IPS-NIHi11 (cell line): ENCODE results near the gene AZU1.
A peak's percentile ranks its signal among the peaks of the same experiment; 100 is the strongest.

ENCODE experiments used
- DNase-seq: peaks from one replicate; pipeline ENCODE4 v3.0.0; 2012; ENCODE audit warnings: mixed read lengths, low spot score

AZU1 gene

DNA sequence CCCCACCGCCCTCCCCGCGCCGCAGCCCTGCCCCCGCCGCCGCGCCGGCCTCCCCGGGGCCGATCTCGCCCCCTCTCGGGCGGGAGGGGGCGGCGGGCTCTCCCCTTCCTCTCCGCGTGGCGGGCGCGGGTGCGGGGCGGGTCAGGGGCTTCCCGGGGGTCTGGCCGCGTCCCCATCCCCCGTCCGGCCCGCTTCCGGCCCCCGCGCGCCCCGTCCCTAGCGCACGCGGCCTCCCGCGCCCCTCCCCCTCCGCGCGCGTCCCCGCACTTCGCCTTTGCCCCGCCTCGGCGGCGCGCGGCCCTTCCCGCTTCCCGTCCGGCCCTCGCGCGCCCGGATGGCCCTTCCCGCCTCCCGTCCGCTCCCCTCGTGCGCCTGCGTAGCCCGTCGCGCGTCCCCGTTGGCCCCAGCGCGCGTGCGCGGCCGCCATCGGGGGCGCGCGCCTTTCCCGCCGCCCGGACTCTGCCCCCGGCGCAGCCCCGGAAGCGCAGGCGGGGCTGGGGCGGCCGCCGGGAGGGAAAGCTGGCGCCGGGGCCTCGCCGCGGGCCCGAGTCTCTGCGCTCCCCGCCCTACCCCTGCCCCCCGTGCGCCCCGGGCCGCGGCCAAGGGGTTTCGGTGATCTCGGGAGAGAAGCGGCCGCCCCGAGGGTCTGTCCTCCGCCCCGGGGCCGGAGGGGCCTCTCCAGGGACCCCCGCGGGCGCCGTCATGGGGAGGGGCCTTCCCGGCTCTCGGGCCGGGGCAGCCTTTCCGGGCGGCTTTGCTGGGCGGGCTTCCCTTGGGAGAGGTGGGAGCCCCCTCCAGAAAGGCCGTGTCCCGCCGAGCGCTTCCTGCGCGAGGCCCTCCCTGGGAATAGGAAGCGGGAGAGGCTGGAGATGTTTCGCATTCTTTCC lies 29.9 kb upstream of the AZU1 start:
- peak; percentile 98 for DNase-seq

DNA sequence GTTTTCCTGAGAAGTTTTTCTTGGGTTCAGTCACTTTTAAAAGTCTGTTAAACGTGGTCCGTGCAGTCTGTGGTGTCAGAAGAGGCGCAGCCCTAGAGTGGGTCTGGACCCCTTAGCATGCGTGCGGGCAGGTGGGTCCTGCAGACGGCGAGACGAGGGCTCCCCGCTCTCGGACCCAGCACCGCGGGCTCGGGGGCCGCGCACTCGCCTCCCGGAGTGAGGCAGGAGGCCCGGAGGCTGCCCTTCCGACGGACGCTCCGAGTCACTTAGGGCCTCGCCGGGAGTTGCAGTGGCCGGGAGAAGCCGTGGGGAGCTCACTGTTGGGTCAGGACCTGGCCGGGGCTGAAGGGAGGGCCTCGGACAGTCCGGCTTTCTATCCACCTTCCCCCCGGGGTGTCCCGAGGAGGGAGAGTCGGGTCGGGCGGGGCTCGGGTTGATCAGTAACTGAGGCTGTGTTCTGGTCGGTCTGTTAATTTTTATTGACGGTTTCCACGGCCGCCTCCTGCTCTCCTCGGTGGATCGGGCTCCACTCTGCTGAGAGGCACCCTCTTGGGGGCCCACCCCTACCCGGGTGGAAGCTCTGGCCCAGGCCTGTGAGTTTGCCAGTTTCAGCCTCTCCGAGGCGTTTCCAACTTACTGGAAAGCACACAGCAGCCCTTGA lies 29.1 kb upstream of the AZU1 start:
- DNase-seq = no peak

DNA sequence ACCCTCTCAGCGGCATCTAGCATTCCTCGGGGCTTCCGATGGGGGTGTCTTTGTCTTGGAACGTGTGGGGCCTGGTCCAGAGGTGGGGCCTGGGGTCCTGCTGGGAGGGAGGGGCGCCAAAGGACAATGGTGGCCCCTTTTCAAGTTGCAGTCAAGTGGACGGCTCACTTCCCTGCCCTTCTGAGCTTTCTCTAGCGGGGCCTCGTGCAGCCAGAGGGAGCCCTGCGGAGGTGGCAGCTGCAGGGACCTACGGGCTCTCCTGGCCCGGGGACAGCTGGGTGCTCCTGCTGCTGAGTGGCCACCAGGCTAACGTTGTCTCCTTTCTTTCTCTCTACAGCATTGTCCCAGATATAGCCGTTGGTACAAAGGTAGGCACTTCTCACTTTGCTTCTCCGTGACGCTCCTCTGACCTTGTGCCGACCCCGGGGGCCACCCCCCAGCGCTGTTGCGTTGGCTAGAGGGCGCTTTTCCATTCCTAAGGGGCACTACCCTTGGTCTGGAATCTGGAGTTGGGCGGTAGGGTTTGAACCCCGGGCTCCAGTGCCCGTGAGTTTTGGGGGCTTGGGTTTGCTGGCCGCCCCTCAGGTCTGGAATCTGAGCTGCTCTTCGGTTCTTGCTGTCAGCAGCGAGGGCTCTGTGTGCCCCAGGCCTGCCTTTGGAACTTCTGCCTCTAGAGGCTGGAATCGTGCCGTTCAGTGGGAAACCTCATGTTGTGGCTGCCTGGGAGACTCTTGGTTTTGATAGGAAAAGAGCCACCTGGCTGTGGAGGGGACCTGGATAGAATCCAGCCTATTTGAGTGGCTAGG lies 28.4 kb upstream of the AZU1 start:
- no peak for DNase-seq

DNA sequence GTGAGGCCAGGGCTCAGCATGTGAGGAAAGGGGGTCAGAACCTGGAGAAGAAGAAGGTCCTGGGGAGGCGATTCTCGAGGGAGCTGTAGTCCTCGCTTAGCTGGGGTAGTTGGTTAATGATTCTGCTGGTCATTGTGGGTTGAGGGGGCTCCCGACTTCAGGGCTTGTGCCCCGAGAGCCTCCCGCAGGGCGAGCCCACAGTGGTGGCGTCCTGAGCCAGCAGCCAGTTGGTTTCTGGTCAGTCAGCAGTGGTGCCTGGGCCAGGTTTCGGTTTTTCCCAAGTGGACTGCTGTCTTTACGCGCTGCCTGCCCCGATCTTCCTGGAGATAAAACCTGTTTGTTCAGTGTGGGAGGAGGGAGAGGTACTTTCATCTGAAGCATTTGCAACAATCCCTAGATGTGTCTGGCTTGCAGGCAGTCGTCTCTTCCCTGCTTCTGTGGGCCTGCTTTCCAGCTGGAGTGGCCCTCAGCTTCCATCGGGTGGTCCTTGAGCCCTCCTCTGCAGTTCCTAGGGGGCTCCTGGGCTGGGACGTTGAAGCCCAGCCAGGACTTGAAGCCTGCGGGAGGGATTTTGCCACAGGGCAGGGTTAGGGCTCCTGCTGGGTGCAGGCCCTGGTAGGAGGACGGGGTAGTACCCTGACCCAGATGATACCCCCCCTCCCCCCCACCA lies 27.1 kb upstream of the AZU1 start:
- DNase-seq = no peak

DNA sequence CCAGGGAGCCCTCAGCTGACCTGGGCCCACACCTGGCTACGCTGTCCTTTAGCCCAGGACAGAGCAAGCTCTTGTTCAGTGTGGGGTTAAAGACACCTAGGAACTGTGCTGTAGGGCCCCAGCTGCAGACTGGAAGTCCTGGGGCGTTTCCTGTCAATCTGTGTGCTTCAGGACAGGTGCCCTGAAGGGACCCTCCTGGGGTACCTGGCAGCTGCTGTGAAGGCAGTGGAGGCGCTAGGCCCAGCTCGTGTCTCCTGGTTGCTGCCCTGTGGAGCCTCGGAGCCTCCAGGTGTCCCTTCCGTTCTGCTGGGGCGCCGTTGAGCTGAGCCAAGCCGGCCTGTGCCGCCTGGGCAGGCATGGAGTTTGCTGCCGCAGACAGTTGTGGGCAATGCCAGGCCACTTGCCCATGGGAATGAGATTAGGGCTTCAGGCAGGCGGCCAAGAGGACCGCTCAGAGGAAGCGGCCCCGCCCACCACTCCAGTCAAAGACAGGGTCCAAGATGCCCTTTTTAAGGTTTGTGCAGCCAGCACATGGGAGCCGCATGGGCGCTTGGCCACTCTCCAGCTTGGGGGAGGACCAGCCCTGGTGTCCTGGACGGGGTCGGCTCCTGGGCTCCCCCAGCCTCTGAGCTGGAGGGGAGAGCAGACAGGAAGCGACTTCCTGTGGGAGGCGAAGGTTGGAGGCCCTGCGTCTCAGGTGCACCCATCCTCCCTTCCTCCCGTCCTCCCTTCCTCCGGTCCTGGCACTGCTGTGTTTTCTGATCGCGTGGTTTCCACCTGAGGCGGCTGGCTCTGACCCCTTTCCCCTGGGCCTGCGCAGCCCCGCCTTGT lies 26.4 kb upstream of the AZU1 start:
- DNase-seq = no peak

DNA sequence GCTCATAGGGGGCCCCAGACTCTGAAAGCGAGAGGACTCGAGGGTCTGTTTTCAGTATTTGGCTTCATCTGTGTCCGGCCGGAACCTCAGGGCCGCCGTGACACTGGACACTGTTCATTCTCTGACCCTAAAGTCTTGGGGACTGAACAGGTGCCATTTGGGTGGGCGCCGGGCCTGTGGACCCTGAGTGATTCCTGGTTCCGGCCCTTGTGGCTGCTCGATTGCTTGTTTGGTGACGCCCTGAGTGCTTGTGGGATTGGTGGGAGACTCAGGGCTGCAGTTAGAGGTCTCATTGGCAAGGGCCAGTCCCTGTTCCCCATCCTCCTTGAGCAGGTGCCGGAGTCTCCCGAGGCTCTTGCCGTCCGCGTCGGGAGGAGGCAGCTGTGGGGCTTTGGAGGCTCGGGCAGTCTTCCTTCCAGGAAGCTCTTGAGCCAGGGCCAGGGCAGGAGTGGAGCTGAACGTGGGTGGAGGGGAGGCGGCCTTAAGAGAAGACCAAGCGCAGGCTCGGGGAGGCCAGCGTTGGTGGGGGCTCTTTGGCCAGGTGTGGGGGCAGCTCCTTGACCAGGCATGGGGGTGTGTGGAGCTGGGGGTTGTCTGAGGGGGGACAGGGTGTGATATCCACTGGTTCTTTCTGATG lies 25.7 kb upstream of the AZU1 start:
- DNase-seq = no peak

DNA sequence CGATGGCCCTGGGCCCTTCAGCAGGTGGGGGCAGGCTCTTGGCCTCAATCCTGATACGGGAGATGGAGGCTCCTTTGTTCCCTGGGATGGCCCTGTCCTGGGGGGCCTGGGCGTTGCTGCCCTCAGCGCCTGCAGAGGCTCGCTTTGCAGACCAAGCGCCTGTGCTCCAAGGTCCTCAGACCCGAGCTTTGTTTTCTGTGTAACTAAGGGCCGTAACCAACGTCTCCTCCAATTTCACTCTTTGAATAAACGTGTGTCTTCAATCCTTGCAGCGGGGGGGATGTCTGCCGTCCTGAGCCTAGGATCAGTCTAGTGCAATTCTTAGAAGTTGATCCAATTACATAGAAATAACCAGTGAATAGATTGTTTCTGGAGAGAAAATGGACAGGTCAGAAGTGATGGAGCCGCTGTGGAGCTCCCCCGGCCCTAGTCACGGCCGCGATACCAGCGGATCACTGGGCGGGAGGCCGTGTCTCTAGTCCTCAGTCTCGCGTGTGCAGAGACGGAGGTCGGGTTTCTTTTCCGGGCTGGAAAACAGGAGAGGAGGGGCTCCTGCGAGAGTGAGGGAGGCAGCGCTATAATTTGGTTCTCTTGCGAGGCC lies 25.0 kb upstream of the AZU1 start:
- DNase-seq = no peak

DNA sequence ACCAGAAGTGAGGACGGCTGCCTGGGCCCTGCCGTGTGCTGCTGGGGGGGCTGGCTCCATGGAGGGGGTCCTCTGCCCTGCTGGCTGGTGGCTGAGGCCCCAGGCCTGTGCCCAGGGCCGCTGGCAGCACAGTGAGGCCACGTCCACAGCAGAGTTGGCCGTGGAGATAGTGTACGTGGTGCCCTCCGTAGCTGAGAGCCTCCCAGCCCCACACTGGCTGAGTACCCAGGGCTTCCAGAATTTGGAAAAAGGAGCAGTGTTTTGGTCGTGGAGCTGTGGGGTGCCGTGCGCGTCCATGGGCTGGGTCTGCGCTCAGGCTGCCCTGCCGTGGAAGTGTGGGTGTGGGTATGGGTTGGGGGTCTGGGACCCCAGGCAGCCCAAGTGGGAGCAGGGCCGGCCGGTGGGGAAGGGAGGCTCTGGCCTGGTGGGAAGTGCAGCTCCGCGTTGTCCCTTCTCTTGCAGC lies 24.5 kb upstream of the AZU1 start:
- no peak for DNase-seq

DNA sequence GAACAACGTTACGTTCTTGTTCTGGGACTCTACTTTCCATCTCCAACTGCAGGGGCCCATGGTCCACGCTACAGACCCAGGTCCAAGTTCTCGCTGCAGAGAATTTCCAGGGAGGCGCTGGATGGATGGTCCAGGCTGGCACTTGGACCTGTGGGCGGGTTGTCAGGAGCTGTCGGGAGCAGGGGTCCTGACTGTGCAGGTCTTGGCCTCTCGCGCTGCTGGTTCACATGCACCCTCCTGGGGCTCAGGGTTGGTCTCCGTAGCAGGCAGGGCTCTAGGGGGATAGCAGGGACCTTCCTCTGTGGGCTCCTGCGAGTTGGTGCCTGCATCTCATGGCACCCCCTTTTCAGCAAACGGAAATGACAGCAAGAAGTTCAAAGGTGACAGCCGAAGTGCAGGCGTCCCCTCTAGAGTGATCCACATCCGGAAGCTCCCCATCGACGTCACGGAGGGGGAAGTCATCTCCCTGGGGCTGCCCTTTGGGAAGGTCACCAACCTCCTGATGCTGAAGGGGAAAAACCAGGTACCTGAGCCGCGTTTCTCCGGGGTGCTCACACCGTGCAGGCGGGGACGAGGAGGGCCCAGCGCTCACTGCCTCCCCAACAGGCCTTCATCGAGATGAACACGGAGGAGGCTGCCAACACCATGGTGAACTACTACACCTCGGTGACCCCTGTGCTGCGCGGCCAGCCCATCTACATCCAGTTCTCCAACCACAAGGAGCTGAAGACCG lies 23.8 kb upstream of the AZU1 start:
- DNase-seq = no peak

DNA sequence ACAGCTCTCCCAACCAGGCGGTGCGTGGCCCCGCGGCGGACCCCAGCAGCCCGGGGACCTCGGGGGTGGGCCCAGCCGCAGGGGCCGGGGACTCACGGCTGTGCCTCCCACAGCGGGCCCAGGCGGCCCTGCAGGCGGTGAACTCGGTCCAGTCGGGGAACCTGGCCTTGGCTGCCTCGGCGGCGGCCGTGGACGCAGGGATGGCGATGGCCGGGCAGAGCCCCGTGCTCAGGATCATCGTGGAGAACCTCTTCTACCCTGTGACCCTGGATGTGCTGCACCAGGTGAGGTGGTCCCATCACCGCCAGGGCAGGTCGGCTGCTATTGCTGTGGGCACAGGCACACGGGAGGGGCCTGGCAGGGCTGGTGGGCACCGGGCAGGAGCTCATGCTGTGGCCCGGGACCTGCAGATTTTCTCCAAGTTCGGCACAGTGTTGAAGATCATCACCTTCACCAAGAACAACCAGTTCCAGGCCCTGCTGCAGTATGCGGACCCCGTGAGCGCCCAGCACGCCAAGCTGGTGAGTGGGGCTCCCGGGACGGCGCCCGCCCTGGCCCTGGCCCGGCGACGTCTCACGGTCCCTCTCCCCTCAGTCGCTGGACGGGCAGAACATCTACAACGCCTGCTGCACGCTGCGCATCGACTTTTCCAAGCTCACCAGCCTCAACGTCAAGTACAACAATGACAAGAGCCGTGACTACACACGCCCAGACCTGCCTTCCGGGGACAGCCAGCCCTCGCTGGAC lies 23.0 kb upstream of the AZU1 start:
- DNase-seq = no peak

DNA sequence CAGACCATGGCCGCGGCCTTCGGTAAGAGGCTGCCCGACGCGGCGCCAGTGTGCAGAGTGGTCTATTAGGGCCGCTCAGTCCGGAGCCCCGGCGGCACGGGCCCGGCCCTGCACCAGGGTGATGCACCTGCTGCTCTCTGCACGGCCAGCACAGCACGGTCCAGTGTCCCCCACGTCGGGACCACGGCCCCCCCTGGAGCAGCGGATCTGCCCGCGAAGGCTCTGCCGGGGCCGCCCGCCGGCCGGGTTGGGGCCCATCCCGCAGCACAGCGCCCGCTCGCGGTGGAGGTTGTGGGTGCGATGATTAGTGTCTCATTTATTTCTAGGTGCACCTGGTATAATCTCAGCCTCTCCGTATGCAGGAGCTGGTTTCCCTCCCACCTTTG lies 22.5 kb upstream of the AZU1 start:
- DNase-seq = peak; percentile 19

DNA sequence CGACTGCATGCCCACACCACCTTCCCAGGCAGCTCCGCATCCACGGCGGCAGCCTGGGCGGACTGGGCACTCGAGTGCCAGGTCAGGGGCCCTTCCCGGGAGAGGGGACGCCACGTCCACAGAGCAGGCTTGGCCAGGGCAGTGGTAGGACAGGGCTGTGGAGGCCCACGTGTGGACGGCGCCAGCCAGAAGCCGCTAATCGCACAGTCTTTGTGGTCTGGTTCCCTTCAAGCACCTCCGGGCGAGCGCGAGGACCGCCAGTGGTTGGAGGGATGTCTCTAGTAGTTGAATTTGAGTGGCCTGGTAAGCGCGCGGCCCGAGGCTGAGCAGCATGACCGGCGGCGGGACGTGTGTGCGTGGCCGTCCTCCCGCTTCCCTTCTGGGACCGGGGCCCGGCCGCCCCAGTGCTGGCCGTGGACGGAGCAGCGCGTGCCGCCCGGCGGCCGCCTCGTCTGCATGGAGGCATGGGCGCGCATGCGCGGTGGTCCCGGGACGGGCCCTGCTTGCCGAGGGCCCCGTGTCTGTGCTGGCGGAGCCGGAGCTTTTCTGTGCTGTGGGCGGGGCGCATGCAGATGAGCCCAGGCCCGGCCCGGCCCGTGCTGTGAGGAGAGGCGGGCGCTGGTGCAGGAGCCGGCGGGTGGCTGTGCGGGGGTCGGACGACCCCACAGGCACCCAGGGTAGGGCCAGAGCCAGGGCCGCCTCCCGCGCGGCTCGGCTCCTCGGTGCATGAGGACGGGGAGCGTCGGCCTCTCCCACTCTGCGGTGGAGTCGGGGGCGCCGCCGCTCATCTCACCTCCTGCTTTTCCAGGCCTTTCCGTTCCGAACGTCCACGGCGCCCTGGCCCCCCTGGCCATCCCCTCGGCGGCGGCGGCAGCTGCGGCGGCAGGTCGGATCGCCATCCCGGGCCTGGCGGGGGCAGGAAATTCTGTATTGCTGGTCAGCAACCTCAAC lies 21.8 kb upstream of the AZU1 start:
- no peak for DNase-seq

DNA sequence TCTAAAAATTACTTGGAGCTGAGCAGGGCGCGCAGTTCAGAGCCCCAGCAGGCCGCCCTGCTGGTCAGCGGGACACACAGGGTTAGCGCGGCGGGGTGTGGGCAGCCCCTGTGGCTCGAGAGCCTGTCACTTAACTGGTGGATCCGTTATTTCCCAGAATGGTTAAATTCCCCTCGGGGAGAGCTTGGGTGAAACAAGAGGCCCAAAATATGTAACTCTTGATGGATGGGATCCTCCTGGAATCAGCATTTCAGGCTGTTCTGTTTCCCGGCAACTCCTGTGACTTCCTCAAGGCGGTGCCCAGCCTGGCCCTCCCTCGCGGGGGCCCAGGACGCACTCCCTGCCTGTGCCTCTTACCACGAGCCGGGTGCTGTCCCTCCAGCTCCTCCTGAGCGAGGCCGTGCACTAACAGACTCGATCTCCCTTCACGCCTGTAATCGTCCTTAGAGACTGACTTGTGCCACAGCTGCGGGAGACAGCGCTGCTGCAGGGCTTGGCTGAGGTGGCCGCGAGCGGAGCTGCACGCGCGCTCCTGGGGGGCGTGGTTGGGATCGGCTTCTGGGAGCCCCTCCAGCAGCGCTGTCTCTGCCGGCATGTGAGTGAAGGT lies 20.7 kb upstream of the AZU1 start:
- peak; percentile 34 for DNase-seq

DNA sequence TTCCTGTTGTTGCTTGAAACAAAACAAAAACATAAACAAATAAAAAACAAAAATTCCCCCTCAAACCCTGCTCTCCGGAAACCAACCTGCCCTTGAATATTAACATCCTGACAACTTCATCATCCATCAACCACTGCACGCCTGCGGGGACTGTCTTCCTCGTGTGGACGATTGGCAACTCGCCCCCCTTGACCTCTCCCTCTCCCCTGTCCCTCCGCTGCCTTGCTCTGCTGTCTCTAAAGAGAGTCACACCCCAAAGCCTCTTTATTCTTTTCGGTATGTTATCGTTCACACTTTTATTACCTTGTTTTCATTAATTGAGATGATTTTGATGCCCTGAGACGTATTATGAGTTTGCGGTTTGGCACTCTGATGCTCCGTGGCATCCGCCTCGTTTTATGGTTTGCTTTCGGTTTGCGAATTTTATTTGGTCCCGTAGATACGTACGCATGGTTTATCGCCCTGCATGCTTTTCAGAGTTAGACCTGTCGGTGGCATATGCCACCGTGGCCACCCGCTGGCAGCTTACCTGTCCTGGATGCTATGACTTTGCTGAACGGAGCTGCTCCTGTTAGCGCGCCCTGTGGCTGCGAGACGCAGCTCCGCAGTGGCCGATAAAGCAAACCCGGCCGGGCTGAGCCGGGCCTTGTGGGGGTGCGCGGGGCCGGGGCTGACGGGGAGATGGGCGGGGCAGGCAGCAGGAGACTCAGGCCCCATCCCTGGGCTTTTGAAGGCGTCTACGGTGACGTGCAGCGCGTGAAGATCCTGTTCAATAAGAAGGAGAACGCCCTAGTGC lies 19.8 kb upstream of the AZU1 start:
- peak; percentile 33 for DNase-seq

DNA sequence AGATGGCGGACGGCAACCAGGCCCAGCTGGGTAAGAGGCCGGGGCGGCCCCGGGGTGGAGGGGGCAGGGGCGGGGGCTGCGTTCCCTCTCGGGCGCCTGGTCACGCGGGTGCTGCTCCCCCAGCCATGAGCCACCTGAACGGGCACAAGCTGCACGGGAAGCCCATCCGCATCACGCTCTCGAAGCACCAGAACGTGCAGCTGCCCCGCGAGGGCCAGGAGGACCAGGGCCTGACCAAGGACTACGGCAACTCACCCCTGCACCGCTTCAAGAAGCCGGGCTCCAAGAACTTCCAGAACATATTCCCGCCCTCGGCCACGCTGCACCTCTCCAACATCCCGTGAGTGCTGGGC lies 19.2 kb upstream of the AZU1 start:
- peak; percentile 20 for DNase-seq

DNA sequence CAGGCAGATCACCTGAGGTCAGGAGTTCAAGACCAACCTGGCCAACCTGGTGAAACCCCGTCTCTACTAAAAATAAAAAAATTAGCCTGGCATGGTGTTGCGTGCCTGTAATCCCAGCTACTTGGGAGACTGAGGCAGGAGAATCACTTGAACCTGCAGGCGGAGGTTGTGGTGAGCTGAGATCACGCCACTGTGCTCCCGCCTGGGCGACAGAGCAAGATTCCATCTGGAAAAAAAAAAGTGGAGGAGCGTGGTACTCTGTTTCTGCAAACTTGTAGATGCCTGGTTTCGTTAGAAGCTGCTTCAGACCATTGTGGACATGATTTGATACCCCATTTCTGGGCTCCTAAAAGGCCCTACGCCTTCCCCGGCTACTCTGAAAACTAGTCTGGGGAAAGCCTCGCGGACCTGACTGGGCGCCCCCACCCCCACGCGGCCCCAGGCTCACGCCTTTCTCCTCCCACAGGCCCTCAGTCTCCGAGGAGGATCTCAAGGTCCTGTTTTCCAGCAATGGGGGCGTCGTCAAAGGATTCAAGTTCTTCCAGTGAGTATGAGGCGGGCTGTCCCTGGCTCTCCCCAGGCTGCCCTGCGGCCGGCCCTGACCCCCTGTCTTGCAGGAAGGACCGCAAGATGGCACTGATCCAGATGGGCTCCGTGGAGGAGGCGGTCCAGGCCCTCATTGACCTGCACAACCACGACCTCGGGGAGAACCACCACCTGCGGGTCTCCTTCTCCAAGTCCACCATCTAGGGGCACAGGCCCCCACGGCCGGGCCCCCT lies 17.4 kb upstream of the AZU1 start:
- DNase-seq = peak; percentile 8
